Liver (tissue), 9 donors: ENCODE measurements around the gene TANC1. TPM values are rescaled to one million over a fixed set of nuclear protein-coding genes. Genes with fewer than 3 reads are reported as not detected.

Experiments
- DNase-seq: peaks from one replicate; pipeline ENCODE4 v3.0.0-alpha.2; 2017; ENCODE audit warnings: low spot score
- H3K27ac ChIP-seq, 2 donors: one replicate each; pipeline ENCODE4 v1.7.0; 2013; ENCODE audit warnings: inconsistent platforms in 2 of 2, low read length in 2 of 2, control low read depth in 1 of 2, low read depth in 1 of 2, mild to moderate bottlenecking in 1 of 2
- H3K27me3 ChIP-seq, 4 donors: one replicate each; pipeline versions ENCODE4 v1.6.1 to v1.7.0; 2013; ENCODE audit warnings: low read length in 3 of 4, inconsistent platforms in 1 of 4, mild to moderate bottlenecking in 1 of 4, moderate library complexity in 1 of 4; ENCODE audit not compliant: control insufficient read depth in 4 of 4, insufficient read depth in 4 of 4
- H3K36me3 ChIP-seq, 4 donors: one replicate each; pipeline versions ENCODE4 v1.6.1 to v1.7.0; 2013; ENCODE audit warnings: low read length in 3 of 4, mild to moderate bottlenecking in 3 of 4, low read depth in 1 of 4, moderate library complexity in 1 of 4; ENCODE audit not compliant: control insufficient read depth in 4 of 4, insufficient read depth in 3 of 4
- H3K4me1 ChIP-seq, 4 donors: one replicate each; pipeline versions ENCODE4 v1.6.1 to v1.7.0; 2013; ENCODE audit warnings: low read length in 3 of 4, mild to moderate bottlenecking in 3 of 4, moderate library complexity in 1 of 4; ENCODE audit not compliant: control insufficient read depth in 4 of 4, insufficient read depth in 4 of 4
- H3K4me3 ChIP-seq, 3 donors: one replicate each; pipeline versions ENCODE4 v1.6.1 to v1.7.0; 2013; ENCODE audit warnings: low read length in 3 of 3, control low read depth in 1 of 3, low read depth in 1 of 3, mild to moderate bottlenecking in 1 of 3
- H3K9ac ChIP-seq, 2 donors: one replicate each; pipeline ENCODE4 v1.7.0; 2013; ENCODE audit warnings: low read length in 2 of 2, mild to moderate bottlenecking in 2 of 2, moderate library complexity in 2 of 2, control low read depth in 1 of 2, low read depth in 1 of 2
- H3K9me3 ChIP-seq, 4 donors: one replicate each; pipeline versions ENCODE4 v1.6.1 to v1.7.0; 2013; ENCODE audit warnings: low read length in 3 of 4; ENCODE audit not compliant: control insufficient read depth in 4 of 4
- HNF4A ChIP-seq, 2 donors: conservative IDR thresholded peaks; 2 replicates each; pipeline ENCODE4 v1.6.1; 2016; ENCODE audit warnings: antibody characterized with exemption in 2 of 2, mild to moderate bottlenecking in 2 of 2
- JUND ChIP-seq, 2 donors: IDR thresholded peaks; 2 replicates each; pipeline ENCODE4 v1.6.1; 2016; ENCODE audit warnings: antibody characterized with exemption in 2 of 2
- NR2F2 ChIP-seq: IDR thresholded peaks from 2 replicates; pipeline ENCODE4 v1.6.1; 2016; ENCODE audit warnings: antibody characterized with exemption
- RAD21 ChIP-seq, 2 donors: IDR thresholded peaks; 2 replicates each; pipeline ENCODE4 v1.6.1; 2016; ENCODE audit warnings: antibody characterized with exemption in 2 of 2, mild to moderate bottlenecking in 2 of 2
- REST ChIP-seq: IDR thresholded peaks from 2 replicates; pipeline ENCODE4 v1.6.1; 2016; ENCODE audit warnings: antibody characterized with exemption, mild to moderate bottlenecking
- TAF1 ChIP-seq: conservative IDR thresholded peaks from 2 replicates; pipeline ENCODE4 v1.6.1; 2016; ENCODE audit warnings: antibody characterized with exemption, mild to moderate bottlenecking
- YY1 ChIP-seq: IDR thresholded peaks from 2 replicates; pipeline ENCODE4 v1.6.1; 2016; ENCODE audit warnings: antibody characterized with exemption, mild to moderate bottlenecking
- whole genome bisulfite sequencing: extraction: QIAGEN DNeasy Blood & Tissue Kit; methylation state at CpG from one replicate; pipeline ENCODE4 v1.1.7; 2013; 5-methylcytosine and 5-hydroxymethylcytosine counted together
- polyA plus RNA-seq, 2 donors: library from polyadenylated mRNA; stranded (reverse) in 1 of 2; unstranded in 1 of 2; fragments of 200-250 nt in 1 of 2; fragments of >200 nt in 1 of 2; fragmentation: Nextera tagmentation in 1 of 2; extraction: Ambion mirVana in 1 of 2; gene quantifications; one replicate each; pipeline versions ENCODE4 v1.2.1 to v1.2.3, GENCODE V29; 2013 to 2015
- total RNA-seq, 2 donors: library from RNA; depleted of rRNA; stranded (reverse); fragments of >200 nt; gene quantifications; one replicate each; pipeline ENCODE4 v1.2.3, GENCODE V29; 2014
- TF ChIP-seq, protein P1 (sequence below): fragments of 150-350 bp; IDR thresholded peaks from 2 replicates; pipeline ENCODE4 v1.5.1; 2017; ENCODE audit warnings: improper control_type of control experiment, low read depth, low read length; ENCODE audit not compliant: missing input control
- TF ChIP-seq, protein P2 (sequence below): IDR thresholded peaks from 2 replicates; pipeline ENCODE4 v1.6.1; 2016; ENCODE audit warnings: antibody characterized with exemption
- TF ChIP-seq, protein P3 (sequence below): IDR thresholded peaks from 2 replicates; pipeline ENCODE4 v1.6.1; 2016; ENCODE audit warnings: antibody characterized with exemption
- donor health status: healthy.
- donor health status: healthy.
- donor health status: healthy.
- donor health status: healthy.
- donor health status: healthy.

The TANC1 gene
- total and polyA plus RNA-seq, 4 donors: 3.7 to 17.7 (median 5.2) TPM

DNA sequence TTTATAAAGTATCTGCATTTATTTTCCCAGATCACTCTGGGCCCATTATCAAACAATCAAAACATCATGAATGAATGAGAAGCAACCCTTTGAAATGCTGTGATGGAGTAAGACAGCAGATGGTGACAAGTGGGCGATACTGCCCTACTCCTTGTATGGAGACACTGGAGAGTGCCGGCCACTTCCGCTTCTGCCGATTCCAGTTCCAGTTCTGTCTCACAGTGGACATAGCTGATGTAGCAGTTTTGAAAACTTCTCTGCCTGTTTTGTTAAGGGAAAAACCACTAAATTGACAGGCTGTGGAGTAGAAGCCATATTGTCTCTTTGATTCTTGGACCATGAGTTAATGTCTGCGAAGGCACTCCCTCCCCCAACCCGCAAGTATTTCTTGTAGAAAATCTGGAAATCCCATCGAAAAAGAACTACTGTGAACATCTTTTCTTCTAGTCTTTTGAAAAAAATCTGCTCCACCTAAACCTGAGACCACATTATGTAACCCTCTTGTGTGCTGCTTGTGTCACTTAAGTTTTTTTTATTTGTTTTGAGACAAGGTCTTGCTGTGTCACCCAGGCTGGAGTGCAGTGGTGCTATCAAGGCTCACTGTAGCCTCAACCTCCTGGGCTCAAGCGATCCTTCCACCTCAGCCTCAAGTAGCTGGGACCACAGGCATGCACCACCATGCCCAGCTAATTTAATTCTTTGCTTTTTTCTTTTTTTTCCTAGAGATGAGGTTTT lies 133.5 kb downstream of the TANC1 start:
- no peak overlapping the region for H3K9ac ChIP-seq
- no peaks in the 10 kb centered on the region for H3K36me3 ChIP-seq
- TF ChIP-seq, protein P1, sequence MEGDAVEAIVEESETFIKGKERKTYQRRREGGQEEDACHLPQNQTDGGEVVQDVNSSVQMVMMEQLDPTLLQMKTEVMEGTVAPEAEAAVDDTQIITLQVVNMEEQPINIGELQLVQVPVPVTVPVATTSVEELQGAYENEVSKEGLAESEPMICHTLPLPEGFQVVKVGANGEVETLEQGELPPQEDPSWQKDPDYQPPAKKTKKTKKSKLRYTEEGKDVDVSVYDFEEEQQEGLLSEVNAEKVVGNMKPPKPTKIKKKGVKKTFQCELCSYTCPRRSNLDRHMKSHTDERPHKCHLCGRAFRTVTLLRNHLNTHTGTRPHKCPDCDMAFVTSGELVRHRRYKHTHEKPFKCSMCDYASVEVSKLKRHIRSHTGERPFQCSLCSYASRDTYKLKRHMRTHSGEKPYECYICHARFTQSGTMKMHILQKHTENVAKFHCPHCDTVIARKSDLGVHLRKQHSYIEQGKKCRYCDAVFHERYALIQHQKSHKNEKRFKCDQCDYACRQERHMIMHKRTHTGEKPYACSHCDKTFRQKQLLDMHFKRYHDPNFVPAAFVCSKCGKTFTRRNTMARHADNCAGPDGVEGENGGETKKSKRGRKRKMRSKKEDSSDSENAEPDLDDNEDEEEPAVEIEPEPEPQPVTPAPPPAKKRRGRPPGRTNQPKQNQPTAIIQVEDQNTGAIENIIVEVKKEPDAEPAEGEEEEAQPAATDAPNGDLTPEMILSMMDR: no peak
- no peak for TF ChIP-seq JUND (IDR thresholded peaks at IDR 0.05)
- TF ChIP-seq TAF1: no peak
- no peak for TF ChIP-seq YY1
- TF ChIP-seq, protein P2, sequence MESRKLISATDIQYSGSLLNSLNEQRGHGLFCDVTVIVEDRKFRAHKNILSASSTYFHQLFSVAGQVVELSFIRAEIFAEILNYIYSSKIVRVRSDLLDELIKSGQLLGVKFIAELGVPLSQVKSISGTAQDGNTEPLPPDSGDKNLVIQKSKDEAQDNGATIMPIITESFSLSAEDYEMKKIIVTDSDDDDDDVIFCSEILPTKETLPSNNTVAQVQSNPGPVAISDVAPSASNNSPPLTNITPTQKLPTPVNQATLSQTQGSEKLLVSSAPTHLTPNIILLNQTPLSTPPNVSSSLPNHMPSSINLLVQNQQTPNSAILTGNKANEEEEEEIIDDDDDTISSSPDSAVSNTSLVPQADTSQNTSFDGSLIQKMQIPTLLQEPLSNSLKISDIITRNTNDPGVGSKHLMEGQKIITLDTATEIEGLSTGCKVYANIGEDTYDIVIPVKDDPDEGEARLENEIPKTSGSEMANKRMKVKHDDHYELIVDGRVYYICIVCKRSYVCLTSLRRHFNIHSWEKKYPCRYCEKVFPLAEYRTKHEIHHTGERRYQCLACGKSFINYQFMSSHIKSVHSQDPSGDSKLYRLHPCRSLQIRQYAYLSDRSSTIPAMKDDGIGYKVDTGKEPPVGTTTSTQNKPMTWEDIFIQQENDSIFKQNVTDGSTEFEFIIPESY: no peak
- no peaks in the 10 kb centered on the region for H3K9me3 ChIP-seq
- no peak overlapping the region for H3K4me3 ChIP-seq
- DNase-seq: no peak
- peak overlapping the region in 1 of 2 donors; percentile 35 for H3K27ac ChIP-seq
- WGBS: 84% methylated on average over 7 of the region's 8 CpGs
- peaks cover 0 to 10% (median 2%) of the 10 kb centered on the region in 4 donors for H3K4me1 ChIP-seq
- no peaks in the 10 kb centered on the region for H3K27me3 ChIP-seq

DNA sequence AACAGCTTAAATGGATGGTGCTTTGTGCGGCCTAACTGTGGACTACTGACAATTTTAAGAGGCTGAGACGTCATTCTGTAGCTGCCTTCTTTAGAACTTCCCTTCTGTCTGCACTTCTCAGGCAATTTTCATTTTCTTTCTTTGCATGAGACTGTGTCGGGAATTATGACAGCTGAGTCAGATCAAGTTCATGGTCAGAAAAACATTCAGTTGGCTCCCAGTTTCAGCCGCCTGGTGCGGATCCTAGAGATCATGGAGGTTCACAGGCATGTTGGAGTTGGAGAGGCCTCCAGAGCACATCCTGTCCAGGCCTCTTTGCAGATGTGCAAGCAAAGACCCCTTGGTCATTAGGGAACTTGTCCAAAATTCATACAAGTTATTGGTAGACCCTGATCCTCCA lies 135.0 kb downstream of the TANC1 start:
- Histone ChIP-seq H3K9me3 (no peaks in the 10 kb centered on the region), H3K27me3 (no peaks in the 10 kb centered on the region), H3K9ac (no peak overlapping the region), H3K4me1 (peaks cover 0 to 5% (median 2%) of the 10 kb centered on the region in 4 donors), H3K27ac (peak overlapping the region in 1 of 2 donors; percentile 48), H3K4me3 (no peak overlapping the region), H3K36me3 (no peaks in the 10 kb centered on the region)
- 85% methylated on average over 5 of the region's 5 CpGs for WGBS
- no peak for DNase-seq
- TF ChIP-seq, protein P3, sequence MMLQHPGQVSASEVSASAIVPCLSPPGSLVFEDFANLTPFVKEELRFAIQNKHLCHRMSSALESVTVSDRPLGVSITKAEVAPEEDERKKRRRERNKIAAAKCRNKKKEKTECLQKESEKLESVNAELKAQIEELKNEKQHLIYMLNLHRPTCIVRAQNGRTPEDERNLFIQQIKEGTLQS: no peak
- TF ChIP-seq RAD21 (IDR thresholded peaks at IDR 0.05) (no peak), TAF1 (no peak), REST (no peak), HNF4A (conservative IDR thresholded peaks at IDR 0.05) (no peak), NR2F2 (no peak)
